ENCODE results near the gene RAB6D. TPM values are rescaled to one million over a fixed set of nuclear protein-coding genes. Genes with fewer than 3 reads are reported as not detected.

RAB6D gene
- total and polyA plus RNA-seq, 2 donors (not counting 3 experiments of a cell fraction or from before 2014, with no cell fraction given) = 0.01 TPM; not detected in 1

DNA sequence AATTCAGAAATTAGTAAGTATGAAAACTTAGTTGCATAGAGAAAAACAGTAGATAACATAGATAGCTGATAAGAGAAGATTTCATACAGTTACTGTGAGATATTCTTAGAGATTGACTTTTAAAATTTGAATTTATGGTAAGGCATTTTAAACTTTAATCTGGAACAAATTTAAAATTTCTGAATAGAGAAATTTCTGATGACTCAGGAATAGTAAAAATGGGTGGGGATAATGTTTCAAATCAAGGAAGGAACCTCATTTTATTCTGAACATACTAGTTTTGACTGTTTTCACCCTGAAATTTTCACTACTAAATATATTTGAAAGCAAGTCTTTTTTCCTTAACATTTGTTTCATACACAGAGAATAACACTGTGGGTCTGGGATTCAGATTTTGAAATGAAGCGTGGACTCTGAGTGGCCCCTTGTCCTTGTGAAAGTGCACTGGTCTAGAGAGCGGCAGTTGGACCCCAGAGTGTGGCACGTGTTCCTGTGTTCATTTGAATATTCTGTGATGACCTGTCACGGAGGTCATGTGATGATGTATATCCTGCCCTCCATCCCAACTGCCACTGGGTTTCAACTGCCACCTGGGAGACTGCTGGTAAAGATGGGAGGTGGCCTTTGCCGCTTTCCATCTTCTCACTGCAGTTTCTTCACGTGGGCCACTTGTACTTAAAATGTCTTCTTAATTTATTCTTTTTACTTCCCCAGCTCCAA is 38.5 kb upstream of the RAB6D start:
- CTCF ChIA-PET = interaction anchor here (1.8 kb wide), 1 partner anchor 11 kb away, joined by 8 read pairs; no protein-coding TSS in a partner anchor
- intact Hi-C loops (cut with micrococcal nuclease) = no loop called here

More for the DNA sequence above, 38.5 kb upstream of the RAB6D start:
- peaks cover 0 to 8% of the 10 kb centered on the region in 2 experiments for H3K27me3 ChIP-seq (ENCODE audit: control insufficient read depth in 2 of 2, insufficient read depth in 2 of 2, low read length in 2 of 2)
- H3K79me2 ChIP-seq (ENCODE audit: control insufficient read depth, insufficient read depth, low read length) = no peaks in the 10 kb centered on the region
- no peak overlapping the region for H2AFZ ChIP-seq (ENCODE audit: low read depth, low read length)
- FAIRE-seq (no peak), DNase-seq (ENCODE audit: low read depth, low spot score) (no peak)
- no peaks in the 10 kb centered on the region for H4K20me1 ChIP-seq (replicated peaks; ENCODE audit: control insufficient read depth, extremely low read depth, insufficient read depth, low read length)
- H3K9me1 ChIP-seq (replicated peaks; ENCODE audit: control insufficient read depth, extremely low read depth, insufficient read depth, low read length) = no peaks in the 10 kb centered on the region
- dilution Hi-C loops (cut with MboI; ENCODE audit: extremely low pct_ligation_motif_present, low sequenced_read_pairs) = no loop called here
- H3K9ac ChIP-seq (replicated peaks; ENCODE audit: extremely low read depth, insufficient read depth, low read length) = no peak overlapping the region
- no TSS peak for BruUV-seq (replicated peaks)
- H3K9me3 ChIP-seq (replicated peaks; ENCODE audit: control insufficient read depth, insufficient read depth, low read length) = no peaks in the 10 kb centered on the region
- no peak overlapping the region for H3K27ac ChIP-seq (ENCODE audit: insufficient read depth, low read depth, low read length)
- H3K4me3 ChIP-seq (replicated peaks in 1 of 3; ENCODE audit: insufficient read depth in 1 of 3, low read depth in 1 of 3, low read length in 3 of 3) = no peak overlapping the region
- no peaks in the 10 kb centered on the region for H3K36me3 ChIP-seq (ENCODE audit: control insufficient read depth in 2 of 2, extremely low read depth in 1 of 2, insufficient read depth in 2 of 2, low read length in 2 of 2)
- TF ChIP-seq CTCF (IDR thresholded peaks at IDR 0.05; ENCODE audit: extremely low read depth in 1 of 2, insufficient read depth in 1 of 2, low read depth in 1 of 2, low read length in 2 of 2) (no peak), JUN (IDR thresholded peaks at IDR 0.05; ENCODE audit: borderline replicate concordance, insufficient read depth, insufficient read length, low read depth) (no peak), POLR2AphosphoS5 (IDR thresholded peaks at IDR 0.05; ENCODE audit: insufficient read depth, low read depth, low read length) (no peak), EZH2 (IDR thresholded peaks at IDR 0.05; ENCODE audit: borderline replicate concordance, low read depth, low read length, severe bottlenecking) (no peak)
- POLR2A ChIA-PET = no interaction called here
- no peak overlapping the region for H3K4me2 ChIP-seq (ENCODE audit: insufficient read depth, low read length)
- H3K4me1 ChIP-seq (ENCODE audit: control insufficient read depth, extremely low read depth, insufficient read depth, low read length) = no peaks in the 10 kb centered on the region
